DND-41 (cell line): ENCODE data around the gene NEU2.

Experiments
- ATAC-seq: fragments of 200-7000 bp; cut with Tn5 transposase; 3 replicates; pipeline ENCODE4 v1.9.1; 2021; ENCODE audit warnings: low read depth; ENCODE audit not compliant: insufficient read depth
- DNase-seq: peaks from one replicate; pipeline ENCODE4 v3.0.0-alpha.2; 2020
- H2AFZ ChIP-seq: 2 replicates; pipeline ENCODE4 v1.6.0; 2012; ENCODE audit warnings: low read depth, low read length
- H3K27ac ChIP-seq: 2 replicates; pipeline ENCODE4 v1.5.1; 2012; ENCODE audit warnings: low read length, inconsistent platforms
- H3K27me3 ChIP-seq: fragments of 200-600 bp; sonication (generic); 2 replicates; pipeline ENCODE4 v1.6.0; 2012; ENCODE audit warnings: low read length, mild to moderate bottlenecking, inconsistent platforms; ENCODE audit not compliant: insufficient read depth, poor library complexity
- H3K36me3 ChIP-seq: 2 replicates; pipeline ENCODE4 v1.5.1; 2012; ENCODE audit warnings: low read length, inconsistent platforms; ENCODE audit not compliant: insufficient read depth
- H3K4me1 ChIP-seq: 2 replicates; pipeline ENCODE4 v1.5.1; 2012; ENCODE audit warnings: mild to moderate bottlenecking, low read length; ENCODE audit not compliant: insufficient read depth
- H3K4me2 ChIP-seq: 2 replicates; pipeline ENCODE4 v1.6.0; 2012; ENCODE audit warnings: mild to moderate bottlenecking, moderate library complexity, low read length, inconsistent platforms; ENCODE audit not compliant: insufficient read depth
- H3K4me3 ChIP-seq, 2 experiments: fragments of 200-600 bp in 1 of 2; shearing (Covaris generic) in 1 of 2; 2 replicates each; pipeline ENCODE4 v1.5.1; 2012 to 2016; ENCODE audit warnings: inconsistent platforms in 2 of 2, low read length in 2 of 2, mild to moderate bottlenecking in 2 of 2, low read depth in 1 of 2, moderate library complexity in 1 of 2
- H3K79me2 ChIP-seq: 2 replicates; pipeline ENCODE4 v1.6.0; 2012; ENCODE audit warnings: low read length, inconsistent platforms; ENCODE audit not compliant: insufficient read depth
- H3K9ac ChIP-seq: 2 replicates; pipeline ENCODE4 v1.6.0; 2012; ENCODE audit warnings: low read depth, mild to moderate bottlenecking, inconsistent platforms, low read length, moderate library complexity
- H3K9me3 ChIP-seq: 2 replicates; pipeline ENCODE4 v1.5.1; 2012; ENCODE audit warnings: low read length, moderate library complexity, mild to moderate bottlenecking, inconsistent platforms; ENCODE audit not compliant: insufficient read depth, severe bottlenecking
- H4K20me1 ChIP-seq: 2 replicates; pipeline ENCODE4 v1.6.0; 2012; ENCODE audit warnings: low read length; ENCODE audit not compliant: insufficient read depth
- EZH2 ChIP-seq: IDR thresholded peaks from 3 replicates; pipeline ENCODE4 v1.6.1; 2012; ENCODE audit warnings: borderline replicate concordance, low read depth, mild to moderate bottlenecking, moderate library complexity, low read length, inconsistent platforms; ENCODE audit not compliant: severe bottlenecking
- TF ChIP-seq, protein P1 (sequence below): IDR thresholded peaks from 2 replicates; pipeline ENCODE4 v1.5.1; 2012; ENCODE audit warnings: borderline replicate concordance, low read length, moderate library complexity, mild to moderate bottlenecking; ENCODE audit not compliant: poor library complexity, severe bottlenecking; ENCODE audit errors: extremely low read depth

Gene NEU2

DNA sequence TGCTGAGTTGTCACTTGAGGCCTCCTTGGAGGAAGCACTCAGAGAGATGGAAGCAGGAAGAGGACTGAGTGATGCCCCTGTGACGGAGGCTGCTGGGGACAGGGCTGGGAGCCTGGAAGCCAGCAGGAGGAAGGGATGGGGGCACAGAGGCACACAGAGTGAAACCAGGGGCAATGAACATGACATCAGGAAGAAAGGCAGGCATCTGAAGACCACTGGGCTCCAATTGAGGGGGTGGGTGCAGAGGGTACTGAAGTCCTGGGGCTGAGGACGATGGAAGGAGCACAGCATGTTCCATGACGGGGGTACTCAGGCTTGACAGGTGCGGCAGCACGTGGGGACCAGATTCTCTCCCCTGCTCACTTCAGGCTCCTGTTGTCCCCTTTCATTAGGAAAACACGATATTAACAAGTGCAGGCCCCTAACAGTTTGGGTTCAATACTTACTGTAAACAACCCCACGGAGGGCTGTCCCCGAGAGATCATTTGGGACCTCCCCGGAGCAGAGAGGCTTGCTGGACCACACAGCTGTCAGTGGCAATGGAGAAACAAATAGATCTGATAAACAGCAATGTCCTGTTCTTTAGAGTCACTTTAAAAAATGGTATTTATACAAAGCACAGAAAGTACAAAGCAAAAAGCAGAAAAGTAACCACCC, 36.4 kb downstream of the NEU2 start:
- Histone ChIP-seq H3K9ac (no peak overlapping the region), H3K4me3 (no peak overlapping the region), H4K20me1 (peaks cover 8% of the 10 kb centered on the region; the same call in 1 of the 2 replicates), H3K79me2 (peaks cover 54% of the 10 kb centered on the region), H3K27me3 (no peaks in the 10 kb centered on the region), H3K9me3 (peaks cover 4% of the 10 kb centered on the region), H3K4me1 (peaks cover 5% of the 10 kb centered on the region; the same call in 1 of the 2 replicates), H3K27ac (no peak overlapping the region), H3K4me2 (no peak overlapping the region), H3K36me3 (peaks cover 21% of the 10 kb centered on the region), H2AFZ (no peak overlapping the region)
- no peak for ATAC-seq
- TF ChIP-seq, protein P1, sequence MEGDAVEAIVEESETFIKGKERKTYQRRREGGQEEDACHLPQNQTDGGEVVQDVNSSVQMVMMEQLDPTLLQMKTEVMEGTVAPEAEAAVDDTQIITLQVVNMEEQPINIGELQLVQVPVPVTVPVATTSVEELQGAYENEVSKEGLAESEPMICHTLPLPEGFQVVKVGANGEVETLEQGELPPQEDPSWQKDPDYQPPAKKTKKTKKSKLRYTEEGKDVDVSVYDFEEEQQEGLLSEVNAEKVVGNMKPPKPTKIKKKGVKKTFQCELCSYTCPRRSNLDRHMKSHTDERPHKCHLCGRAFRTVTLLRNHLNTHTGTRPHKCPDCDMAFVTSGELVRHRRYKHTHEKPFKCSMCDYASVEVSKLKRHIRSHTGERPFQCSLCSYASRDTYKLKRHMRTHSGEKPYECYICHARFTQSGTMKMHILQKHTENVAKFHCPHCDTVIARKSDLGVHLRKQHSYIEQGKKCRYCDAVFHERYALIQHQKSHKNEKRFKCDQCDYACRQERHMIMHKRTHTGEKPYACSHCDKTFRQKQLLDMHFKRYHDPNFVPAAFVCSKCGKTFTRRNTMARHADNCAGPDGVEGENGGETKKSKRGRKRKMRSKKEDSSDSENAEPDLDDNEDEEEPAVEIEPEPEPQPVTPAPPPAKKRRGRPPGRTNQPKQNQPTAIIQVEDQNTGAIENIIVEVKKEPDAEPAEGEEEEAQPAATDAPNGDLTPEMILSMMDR: no peak
- TF ChIP-seq EZH2: no peak
- DNase-seq: no peak

DNA sequence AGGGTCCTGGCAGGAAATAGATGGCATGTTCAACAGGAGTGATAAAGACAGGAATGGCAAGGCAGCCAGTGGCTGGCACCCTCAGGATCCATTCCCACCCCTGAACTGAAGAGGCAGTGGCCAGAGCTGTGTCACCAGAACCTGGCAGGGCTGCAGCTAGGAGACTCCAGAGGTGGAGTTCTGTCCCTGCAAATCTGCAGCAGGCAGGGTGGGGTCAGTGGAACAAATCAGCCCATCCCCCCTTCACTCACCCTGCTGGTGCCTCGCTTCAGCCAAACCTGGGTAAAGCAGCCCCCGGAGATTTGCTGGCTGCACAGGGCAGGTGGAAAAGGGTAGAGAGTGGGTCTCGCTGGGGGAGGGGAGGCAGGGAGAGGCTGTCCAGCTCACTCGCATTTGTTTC, 40.4 kb downstream of the NEU2 start:
- Histone ChIP-seq H3K4me1 (peaks cover 38% of the 10 kb centered on the region), H3K27me3 (no peaks in the 10 kb centered on the region), H3K36me3 (peaks cover 13% of the 10 kb centered on the region), H3K9ac (no peak overlapping the region), H2AFZ (no peak overlapping the region), H3K79me2 (peaks cover 36% of the 10 kb centered on the region), H4K20me1 (peaks cover 5% of the 10 kb centered on the region; the same call in 1 of the 2 replicates), H3K27ac (no peak overlapping the region), H3K9me3 (peaks cover 4% of the 10 kb centered on the region), H3K4me3 (no peak overlapping the region), H3K4me2 (no peak overlapping the region)
- DNase-seq (no peak), ATAC-seq (no peak)
- TF ChIP-seq EZH2: no peak
- TF ChIP-seq, protein P1: no peak

DNA sequence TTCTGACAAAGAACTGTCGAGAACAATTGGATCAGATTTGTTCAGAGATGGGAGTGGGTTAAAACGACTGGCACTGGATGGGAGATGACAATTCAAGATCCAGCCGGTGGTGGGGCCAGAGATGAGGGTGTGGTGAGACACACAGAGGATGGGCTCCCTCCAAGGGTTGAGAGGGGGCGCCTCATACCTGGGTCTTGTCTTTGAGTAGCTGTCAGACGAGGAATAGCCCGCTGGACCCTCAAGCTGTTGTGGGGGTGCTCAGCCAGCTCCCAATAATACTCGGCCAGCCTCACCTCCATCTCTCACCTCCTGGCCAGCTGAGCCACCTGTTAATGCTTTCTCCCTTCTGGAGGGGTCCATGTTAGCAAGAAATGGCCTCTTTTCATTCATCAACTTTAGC, 41.6 kb downstream of the NEU2 start:
- H3K27ac ChIP-seq: no peak overlapping the region
- no peak overlapping the region for H3K4me2 ChIP-seq
- TF ChIP-seq EZH2: no peak
- TF ChIP-seq, protein P1: no peak
- H3K79me2 ChIP-seq: peaks cover 29% of the 10 kb centered on the region
- DNase-seq (no peak), ATAC-seq (no peak)
- H3K9me3 ChIP-seq: peaks cover 4% of the 10 kb centered on the region
- H3K9ac ChIP-seq: no peak overlapping the region
- H3K36me3 ChIP-seq: peaks cover 11% of the 10 kb centered on the region
- no peak overlapping the region for H2AFZ ChIP-seq
- H3K4me3 ChIP-seq: no peak overlapping the region
- no peaks in the 10 kb centered on the region for H3K27me3 ChIP-seq
- peaks cover 38% of the 10 kb centered on the region for H3K4me1 ChIP-seq
- H4K20me1 ChIP-seq: peaks cover 10% of the 10 kb centered on the region; the same call in 1 of the 2 replicates
